CD4-positive, alpha-beta T cell treated with Interferon alpha-2 for 1 hour (primary cell): ENCODE measurements around the gene DDX4.

Experiments used
- DNase-seq, 2 donors: peaks; one replicate each; pipeline ENCODE4 v3.0.0-alpha.2; 2020 to 2022

The DDX4 gene

DNA sequence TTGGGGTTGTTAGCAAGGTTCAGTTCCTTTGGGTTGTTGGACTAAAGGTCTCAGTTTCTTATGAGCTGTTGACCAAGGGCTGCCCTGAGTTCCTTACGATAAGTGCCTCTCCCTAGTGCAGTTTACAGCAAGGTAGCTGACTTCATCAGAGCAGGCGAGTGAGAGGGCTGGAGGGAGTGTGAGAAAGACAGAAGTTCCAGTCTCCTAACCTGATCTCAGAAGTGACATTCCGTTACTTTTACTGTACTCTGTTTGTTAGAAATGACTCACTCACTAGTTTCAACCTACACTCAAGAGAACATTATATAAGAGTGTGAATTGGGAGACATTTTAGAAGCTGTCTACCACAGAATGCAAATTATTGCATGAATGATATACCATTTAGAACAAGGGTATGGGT lies 92.1 kb downstream of the DDX4 start:
- DNase-seq = no peak

DNA sequence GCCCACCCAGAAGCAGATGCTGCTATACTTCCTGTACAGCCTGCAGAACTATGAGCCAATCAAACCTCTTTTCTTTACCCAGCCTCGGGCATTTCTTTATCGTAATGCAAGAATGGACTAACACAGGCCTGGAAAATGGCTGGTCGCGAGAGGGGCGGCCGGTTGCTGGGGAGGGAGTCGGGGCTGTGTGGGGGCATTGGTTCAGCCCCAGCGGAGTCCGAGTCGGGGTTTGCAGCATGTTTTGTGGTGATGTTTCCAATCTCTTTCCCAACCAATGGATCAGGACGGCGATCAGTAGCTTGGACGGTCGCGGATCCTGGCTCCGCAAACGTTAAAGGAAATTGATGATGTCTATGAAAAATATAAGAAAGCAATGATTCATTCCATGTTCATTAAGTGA lies 94.6 kb downstream of the DDX4 start:
- DNase-seq = no peak

DNA sequence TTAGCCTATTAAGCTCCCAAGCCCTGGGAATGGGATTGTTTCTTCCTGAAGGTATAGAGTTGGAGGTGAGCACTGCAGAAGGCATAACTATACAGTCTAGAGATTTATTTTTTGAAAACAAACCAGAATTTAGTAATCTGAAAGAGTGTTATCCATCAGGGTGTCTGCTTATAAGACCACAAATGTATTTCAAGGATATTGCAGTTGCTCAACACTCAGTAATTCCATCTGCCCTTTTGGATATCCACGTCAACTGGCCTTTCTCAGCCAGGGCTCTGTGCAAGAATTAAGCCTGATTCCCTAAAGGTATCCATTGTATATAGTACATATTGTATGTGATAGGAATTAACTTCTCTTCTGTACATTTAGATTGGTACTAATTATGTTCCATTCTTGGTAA lies 98.3 kb downstream of the DDX4 start:
- no peak for DNase-seq

DNA sequence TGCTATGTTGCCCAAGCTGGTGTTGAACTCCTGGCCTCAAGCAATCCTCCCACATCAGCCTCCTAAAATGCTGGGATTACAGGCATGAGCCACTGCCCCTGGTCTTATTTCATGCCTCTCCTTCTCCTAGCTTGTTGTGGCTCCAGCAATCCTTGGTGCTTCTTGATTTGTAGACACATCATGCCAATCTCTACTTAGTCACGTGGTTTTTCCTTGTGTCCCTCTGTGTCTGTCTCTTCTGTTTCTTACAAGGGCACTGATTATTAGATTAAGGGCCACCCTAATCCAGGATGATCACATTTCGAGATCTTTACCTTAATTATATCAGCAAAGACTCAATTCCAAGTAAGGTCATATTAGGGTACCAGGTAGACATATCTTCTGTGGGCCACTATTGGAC lies 104.1 kb downstream of the DDX4 start:
- no peak for DNase-seq

DNA sequence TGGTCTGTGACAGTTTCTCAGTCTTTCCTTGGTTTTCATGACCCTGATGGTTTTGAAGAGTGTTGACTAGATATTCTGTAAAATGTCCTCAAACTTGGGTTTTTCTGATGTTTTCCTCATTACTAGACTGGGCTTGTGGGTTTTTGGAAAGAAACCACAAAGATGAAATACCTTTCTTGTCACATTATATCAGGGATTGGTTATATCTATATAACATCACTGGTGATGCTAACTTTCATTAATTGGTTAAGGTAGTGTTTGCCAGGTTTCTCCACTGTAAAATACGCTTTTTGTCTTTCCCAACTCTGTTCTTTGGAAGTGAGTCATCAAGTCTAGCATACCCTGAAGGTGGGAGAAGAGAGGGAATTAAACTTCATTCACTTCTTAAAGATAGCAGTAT lies 110.0 kb downstream of the DDX4 start:
- DNase-seq = no peak

DNA sequence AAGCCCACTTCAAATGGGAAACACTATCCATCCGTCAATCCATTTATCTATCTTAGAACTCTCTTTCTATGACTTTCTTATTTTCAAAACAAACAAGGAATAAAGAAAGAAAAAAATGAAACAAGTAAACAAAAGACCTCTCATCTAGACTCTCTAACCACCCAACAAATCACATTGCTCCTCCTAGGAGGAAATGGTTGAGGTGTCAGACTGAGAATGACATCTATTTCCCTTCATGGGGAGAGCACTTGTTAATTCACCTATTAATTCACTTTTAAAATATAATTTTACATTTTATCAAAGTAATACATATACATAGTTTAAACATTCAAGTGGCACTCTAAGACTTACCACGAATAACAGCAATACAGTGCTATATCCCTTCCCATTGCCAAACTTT lies 110.9 kb downstream of the DDX4 start:
- no peak for DNase-seq

DNA sequence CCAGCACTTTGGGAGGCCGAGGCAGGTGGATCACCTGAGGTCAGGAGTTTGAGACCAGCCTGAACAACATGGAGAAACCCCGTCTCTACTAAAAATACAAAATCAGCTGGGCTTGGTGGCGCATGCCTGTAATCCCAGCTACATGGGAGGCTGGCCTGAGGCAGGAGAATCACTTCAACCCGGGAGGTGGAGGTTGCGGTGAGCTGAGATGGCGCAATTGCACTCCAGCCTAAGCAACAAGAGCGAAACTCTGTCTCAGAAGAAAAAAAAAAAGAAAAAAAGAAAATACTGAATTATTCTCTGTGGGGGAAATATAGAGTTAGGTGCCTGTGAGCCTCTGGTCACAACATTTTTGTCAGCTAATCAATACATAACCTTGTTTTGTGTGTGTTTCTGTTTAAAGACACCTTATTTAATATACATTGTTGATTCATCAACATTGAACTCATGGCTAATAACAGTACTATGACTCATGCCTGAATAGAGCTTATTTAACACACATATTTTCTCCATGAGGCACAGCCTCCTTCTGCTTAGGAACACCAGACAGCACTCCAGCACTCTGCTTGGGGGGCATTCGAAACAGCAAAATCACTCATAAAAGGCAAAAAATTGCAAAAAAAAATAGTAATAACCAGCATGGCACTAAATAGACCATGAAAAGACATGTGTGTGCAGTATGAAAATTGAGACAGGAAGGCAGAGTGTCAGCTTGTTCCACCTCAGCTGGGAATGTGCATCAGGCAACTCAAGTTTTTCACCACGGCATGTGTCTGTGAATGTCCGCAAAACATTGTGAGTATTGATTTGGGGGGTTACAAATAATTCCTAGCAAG lies 113.2 kb downstream of the DDX4 start, which contains the start of gene IL31RA:
Gene IL31RA, plus strand, starts transcription at position 519 of the 836 bp plus-strand sequence. Its CDS starts 214 bp downstream, at position 733.
- no peak for DNase-seq

DNA sequence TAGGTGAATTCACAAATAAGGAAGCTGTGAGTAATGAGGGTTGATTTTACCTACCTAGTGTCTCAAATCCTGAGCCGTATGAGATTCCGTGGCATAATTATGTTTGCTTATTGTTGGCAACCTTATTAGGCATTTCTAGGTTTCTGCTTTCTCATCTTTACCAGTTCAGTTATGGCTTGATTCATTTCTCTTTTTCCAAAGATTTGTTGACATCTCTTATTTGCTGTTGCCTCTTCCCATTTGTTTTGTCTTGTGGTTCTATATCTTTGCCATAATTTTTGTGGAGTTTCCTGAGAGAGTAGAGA lies 113.8 kb downstream of the DDX4 start:
- no peak for DNase-seq

DNA sequence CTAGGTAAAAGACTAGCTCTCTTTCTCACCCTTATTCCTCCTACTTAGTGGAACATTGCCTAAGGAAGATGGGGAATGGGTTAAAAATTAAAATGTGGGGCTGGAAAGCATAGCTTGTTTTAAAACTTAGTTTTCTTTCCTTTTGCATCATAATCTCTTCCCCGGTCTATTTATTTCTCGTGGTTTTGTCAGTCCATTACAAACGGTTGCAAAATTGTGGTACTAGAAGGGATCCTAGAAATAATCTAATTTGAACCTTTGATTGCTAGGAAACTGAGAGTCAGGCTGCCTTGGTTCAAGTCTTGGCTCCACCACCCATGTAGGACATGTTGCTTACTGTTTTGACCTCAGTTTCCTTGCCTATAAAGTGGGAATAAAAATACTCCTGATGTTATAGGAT lies 114.6 kb downstream of the DDX4 start:
- no peak for DNase-seq

DNA sequence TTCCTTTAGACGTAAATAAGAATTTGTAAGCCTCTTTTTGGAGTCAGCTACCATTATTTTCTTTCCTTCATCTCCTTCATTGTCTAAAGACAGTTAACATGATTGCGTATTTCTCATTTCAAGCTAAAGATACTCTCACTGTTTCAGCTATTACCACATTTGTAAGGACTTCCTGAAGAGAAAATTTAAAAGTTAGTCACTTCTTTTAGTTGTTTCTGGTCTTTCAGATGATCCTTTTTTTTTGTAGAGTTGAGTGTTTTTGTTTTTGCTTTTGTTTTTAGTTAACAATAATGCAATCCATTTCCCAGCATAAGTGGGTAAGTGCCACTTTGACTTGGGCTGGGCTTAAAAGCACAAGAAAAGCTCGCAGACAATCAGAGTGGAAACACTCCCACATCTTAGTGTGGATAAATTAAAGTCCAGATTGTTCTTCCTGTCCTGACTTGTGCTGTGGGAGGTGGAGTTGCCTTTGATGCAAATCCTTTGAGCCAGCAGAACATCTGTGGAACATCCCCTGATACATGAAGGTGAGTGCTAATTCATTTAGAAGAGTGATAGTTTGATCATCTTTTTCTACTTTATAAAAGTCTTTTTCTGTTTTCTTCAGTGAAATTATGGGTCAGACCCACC lies 115.3 kb downstream of the DDX4 start:
- no peak for DNase-seq

DNA sequence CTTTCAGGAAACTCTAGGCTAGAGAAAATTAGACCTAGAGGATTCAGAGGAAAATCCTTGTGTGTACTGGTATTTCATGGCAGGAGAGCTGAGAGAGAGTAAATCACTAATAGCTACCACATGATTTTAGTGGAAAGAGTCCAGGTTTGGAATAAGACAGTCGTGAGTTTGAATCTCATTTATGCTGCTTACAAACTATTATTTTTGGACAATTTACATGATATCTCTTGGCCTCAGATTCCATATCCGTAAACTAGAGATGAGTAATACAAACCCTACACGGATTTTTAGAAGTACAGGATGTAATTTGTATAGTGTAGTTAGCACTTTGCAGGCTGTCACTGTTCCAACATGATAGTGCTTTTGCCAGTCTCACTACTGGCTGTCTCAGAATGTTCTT lies 116.0 kb downstream of the DDX4 start:
- no peak for DNase-seq

DNA sequence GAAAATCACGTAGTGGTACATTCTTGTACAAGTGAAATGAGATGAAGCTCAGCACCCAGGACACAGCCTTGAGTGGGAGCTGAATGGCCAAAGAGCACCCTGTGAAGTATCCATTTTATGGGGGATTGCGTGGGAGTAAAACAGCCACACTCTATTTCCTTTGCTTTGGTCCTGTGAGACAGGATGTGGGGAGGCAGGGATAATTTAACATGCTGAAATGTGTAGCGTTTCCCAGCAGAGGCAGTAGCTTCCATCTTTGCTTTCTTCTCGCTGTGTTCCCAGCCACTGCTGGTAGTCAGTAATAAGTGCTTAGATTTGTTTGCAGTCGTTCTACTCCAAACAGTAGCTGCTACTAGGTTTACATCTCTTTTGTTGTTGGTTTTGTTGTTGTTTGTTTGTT lies 117.6 kb downstream of the DDX4 start:
- DNase-seq = peak in 1 of 2 donors; percentile 14

DNA sequence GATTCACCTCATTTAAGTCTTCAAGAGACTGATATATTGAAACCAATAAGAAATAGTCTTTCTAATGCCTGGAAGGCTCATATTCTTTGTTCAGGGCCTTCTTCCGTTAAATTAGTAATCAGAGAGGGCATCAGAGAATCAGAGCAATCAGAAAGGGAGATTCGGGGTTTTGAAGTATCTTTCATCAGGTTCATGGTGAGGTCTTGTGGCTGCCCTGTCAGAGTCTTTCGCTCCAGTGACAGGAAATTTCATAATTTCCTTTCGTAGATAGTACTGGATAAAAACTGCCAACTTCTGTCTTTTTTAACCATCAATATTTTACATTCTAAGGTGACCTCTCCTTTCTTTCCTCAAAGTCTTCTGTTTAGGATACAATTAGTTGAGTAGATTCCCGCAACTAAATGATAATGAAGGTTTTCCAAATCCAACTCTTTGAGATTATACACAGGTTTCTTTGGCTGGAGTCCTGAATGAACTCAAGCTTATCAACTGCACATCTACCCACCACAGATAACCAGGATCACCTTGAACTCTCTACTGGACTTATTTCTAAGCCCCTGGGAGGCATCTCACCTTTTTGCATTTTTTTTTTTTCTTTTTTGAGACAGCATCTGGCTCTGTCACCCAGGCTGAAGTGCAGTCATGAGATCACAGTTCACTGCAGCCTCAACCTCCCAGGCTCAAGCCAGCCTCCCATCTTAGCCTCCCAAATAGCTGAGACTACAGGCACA lies 118.8 kb downstream of the DDX4 start:
- peak; percentile 18 to 54 for DNase-seq

DNA sequence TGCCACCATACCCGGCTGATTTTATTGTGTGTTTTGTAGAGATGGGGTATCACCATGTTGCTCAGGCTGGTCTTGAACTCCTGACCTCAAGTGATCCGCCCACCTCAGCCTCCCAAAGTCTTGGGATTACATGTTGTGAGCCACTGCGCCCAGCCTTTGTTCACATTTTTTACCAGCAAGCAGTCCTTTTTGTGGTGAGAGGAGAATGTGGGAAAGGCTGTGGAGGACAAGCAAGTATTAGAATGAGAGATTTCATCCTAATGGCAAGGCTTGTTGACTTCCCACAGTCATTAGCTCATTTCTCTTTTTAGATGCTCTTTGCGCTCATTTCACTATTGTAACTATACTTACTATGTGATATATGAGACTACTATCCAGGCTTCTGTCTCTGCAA lies 119.4 kb downstream of the DDX4 start:
- no peak for DNase-seq

DNA sequence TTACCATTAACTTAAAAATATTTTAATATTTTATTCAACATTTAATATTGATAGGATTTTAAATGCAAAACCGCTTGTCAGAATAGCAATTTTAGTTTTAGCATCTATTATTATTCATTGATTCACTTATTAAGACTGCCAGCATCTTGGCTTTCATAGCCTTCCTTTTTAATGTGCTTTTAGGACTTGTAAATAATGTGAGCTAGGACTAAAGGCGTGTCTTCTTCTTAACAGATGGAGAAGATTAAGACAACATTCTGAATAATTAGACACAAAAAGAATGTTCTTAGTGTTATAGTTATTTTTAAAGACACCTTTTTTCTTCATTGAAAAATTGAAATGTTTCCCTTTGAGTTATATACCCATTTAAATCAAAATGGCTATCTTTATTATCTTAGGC lies 120.2 kb downstream of the DDX4 start:
- no peak for DNase-seq

DNA sequence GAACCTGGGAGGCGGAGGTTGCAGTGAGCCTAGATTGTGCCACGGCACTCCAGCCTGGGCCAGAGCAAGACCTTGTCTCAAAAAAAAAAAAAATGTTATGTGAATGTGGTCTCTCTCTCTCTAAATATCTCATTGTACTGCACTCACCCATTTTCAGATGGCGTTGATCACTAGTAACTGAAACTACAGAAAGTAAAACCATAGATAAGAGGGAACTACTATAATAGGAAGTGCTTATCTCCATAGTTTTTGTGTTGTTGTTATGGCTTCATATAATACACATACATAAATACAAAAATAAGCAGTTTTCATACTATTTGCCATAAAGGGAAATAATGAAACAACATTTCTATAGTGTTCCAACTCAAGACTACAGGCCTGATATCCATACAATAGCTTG lies 122.4 kb downstream of the DDX4 start:
- DNase-seq = no peak

DNA sequence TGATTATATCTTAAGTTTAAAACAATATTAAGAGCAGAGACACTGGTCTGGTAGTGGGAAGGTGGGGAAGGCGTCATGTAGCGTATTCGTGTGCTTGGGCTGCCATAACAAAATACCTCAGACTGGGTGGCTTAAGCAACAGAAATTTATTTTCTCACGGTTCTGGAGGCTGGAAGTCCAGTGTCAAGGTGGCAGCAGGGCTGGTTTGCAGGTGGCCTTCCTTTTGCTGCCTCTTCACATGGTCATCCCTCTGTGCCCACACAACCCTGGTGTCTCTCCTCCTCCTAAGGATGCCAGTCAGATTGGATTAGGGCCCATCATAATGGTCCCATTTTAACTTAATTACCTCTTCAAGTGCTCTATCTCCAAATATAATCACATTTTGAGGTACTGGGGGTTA lies 122.8 kb downstream of the DDX4 start:
- DNase-seq = no peak

DNA sequence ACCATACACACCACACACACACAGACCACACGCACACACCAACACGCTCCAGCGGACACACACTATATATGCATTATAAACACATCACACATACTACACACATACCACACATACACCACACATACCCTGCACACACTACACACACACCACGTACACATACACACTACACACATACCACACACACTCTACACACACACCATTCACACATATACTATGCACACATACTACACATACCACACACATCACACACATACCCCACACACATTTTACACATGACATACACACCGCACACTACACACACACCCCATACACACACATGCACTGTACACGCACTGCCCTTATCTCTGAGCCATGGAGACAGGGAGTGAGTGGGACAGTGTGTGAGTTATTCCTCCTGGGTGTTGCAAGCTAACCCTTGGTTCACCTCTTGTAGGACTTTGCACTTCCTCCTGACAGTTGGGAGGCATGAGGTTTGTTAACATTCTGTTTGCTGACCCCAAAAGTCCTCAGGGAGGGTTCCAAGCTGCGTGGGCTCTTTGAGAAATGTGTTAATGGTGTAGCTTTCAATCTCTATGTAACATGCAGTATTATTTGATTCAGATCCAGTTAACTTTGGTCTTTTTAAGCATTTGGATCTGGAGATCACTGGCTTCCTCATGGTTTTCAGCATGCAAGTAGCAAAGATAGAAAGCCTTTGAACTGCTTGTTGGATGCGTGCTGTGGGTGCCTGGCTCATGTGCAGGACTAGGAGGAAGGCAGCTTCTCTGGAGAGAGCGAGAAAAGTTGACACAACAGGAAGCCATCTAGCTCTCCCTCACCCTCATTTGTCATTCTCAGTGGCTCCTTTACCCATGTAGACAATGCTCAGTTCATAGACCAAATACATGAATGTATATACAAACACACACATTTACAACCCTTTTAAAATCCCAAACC lies 127.0 kb downstream of the DDX4 start:
- DNase-seq = no peak

DNA sequence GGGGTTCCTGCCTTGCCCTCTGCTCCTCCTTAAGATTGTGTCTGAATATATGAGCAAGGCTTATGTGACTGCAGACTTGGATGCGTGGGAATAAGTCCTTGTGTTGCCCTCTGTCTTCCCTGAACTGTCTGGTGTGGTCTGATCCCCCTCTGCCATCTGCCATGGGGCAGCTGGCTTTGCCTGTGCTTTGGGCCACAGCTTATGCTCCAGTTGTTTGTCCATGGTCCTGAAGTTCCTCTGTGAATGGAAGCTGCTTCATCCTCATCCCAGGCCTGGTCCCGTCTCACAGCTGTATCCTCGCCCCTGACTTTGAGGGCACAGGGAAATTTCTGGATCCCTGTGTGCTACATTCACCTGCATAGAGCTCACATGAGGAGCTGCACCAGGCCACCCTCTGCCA lies 128.0 kb downstream of the DDX4 start:
- DNase-seq = no peak

DNA sequence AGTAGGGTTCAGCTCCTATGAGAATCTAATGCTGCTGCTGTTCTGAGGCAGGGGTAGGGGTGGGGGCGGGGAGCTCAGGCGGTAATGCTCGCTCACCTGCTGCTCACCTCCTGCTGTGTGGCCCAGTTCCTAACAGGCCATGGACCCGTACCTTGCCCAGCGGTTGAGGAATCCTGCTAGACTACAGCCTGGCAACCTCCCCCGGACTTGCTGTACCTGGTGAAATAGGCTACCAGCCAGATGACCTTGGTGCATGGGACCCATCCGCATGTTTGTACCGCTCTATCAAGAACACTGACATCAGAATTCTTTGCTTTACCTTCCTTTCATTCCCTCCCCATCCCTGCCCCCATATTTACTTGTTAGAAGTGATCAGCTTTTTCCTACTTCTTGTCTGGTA lies 128.6 kb downstream of the DDX4 start:
- DNase-seq = no peak
